Omental fat pad (tissue), 4 donors: ENCODE results near the gene NFIA. TPM values are rescaled to one million over a fixed set of nuclear protein-coding genes. Genes with fewer than 3 reads are reported as not detected.

Source experiments
- ATAC-seq: fragments of 150-250 bp; one replicate; pipeline ENCODE4 v1.9.1; 2016; ENCODE audit warnings: mild to moderate bottlenecking, moderate library complexity; ENCODE audit not compliant: low FRiP score
- DNase-seq: peaks from one replicate; pipeline ENCODE4 v3.0.0-alpha.2; 2019; ENCODE audit warnings: low spot score
- total RNA-seq, 4 donors: library from RNA; depleted of rRNA; stranded (reverse); fragments of >200 nt; gene quantifications; one replicate each; pipeline ENCODE4 v1.1.0, GENCODE V29; 2016
- TF ChIP-seq, protein P1 (sequence below), 3 donors: fragments of 450-650 bp; IDR thresholded peaks; one replicate each; pipeline ENCODE4 v1.5.1; 2016 to 2017; ENCODE audit warnings: antibody characterized with exemption in 3 of 3, mild to moderate bottlenecking in 3 of 3, moderate library complexity in 2 of 3

NFIA gene
- total RNA-seq, 4 donors from 2014 or later = 61.1 to 159 (median 77.5) TPM

DNA sequence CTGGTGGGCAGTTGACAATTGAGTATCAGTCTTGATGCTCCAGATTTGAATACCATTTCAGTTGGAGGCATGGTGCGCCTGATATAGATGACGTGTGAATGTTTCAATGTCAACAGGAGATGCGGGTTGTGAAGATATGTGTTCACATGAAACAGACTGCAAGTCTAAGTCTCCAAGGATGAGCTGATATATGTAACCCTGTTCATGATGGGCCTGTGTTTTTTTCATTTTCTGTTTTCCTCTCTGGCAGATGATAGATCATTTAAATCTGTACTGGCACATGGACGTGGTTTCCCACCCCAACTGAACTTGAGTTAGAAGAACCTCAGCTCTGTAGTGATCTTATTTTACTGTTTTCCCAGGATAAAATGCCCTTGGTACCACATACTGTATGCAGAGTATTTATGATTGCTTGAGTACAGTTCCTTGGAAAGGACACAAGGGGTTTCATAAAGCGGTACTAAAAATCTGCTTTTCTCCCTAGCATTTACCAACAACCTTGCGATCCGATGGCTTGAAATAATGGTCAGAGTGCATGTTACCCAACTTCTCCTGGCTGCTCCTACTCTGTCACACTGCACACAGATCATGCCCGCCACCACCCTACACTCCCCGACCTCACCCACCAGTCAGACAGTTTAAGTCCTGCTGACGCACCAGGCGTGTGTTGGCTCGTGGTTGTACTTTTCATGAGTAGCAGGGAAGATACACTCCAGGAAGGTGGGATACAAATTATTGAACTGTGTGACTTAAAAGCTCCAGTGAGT lies 131.1 kb downstream of the NFIA start:
- DNase-seq (no peak), ATAC-seq (no peak)
- TF ChIP-seq, protein P1, sequence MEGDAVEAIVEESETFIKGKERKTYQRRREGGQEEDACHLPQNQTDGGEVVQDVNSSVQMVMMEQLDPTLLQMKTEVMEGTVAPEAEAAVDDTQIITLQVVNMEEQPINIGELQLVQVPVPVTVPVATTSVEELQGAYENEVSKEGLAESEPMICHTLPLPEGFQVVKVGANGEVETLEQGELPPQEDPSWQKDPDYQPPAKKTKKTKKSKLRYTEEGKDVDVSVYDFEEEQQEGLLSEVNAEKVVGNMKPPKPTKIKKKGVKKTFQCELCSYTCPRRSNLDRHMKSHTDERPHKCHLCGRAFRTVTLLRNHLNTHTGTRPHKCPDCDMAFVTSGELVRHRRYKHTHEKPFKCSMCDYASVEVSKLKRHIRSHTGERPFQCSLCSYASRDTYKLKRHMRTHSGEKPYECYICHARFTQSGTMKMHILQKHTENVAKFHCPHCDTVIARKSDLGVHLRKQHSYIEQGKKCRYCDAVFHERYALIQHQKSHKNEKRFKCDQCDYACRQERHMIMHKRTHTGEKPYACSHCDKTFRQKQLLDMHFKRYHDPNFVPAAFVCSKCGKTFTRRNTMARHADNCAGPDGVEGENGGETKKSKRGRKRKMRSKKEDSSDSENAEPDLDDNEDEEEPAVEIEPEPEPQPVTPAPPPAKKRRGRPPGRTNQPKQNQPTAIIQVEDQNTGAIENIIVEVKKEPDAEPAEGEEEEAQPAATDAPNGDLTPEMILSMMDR (IDR thresholded peaks at IDR 0.05) = no peak

DNA sequence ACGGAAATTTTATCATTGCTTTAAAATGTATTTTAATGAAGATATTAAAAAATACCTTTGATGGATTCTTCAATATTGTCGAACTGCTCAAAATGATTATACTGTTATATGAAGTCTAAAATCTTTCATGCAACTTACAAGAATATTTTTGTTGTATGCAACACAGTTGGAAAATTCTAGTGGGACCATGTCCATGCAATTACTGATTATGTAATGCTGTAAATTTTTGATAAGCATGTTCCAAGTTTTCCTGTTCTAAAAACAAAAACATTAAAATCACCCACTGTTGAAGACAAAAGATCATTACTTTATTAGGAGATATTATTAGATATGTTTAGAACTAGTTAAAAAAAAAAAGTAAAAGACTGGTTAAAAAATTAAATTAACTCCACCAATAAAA lies 132.8 kb downstream of the NFIA start:
- TF ChIP-seq, protein P1 (IDR thresholded peaks at IDR 0.05) = no peak
- DNase-seq (no peak), ATAC-seq (no peak)

DNA sequence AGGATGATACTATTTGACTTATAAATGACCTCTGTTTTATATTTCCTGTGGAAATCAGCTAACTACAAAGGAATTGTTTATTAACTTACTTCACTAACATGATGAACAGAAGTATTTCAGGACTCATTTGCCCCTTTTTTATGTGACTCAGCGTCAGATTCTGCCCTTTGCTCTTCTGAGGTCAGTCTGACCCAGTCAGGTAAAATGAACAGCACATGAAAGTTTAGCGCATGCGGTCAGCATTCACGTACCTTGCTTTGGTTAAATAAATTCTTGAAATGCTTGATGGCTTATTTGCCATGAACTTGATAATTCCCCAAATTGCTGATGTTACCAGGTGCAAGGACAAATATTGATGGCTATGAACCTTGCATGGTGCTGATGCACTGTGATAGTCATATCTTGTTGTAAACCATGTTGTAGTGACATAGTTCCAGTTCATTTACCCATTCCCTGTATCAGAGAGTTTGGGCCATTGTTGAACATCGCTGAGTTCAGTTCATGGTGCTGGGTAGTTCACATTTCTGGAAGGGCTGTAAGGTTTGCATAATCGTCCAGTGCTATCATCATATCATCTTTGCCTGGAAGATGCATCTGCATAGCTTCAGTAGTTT lies 133.4 kb downstream of the NFIA start:
- TF ChIP-seq, protein P1 (IDR thresholded peaks at IDR 0.05) = no peak
- no peak for DNase-seq
- ATAC-seq = no peak

DNA sequence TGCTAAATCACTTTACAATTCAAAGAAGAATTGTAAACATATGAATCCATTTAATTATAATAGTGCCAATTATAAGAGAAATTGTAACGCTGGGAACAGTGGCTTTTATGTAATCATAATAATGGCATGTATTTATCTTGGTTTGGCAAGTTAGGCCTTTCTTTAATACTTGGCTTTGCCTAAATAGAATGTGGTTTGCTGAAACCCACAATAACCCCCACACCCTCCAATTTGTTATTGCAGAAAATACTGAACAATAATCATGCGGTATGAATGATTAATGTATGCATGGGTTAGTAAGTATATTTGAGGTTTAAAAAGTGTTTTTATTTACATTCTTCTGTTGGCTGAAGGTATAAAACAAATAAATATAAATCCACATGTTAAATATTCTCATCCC lies 138.2 kb downstream of the NFIA start:
- TF ChIP-seq, protein P1 (IDR thresholded peaks at IDR 0.05) = no peak
- ATAC-seq (no peak), DNase-seq (no peak)

DNA sequence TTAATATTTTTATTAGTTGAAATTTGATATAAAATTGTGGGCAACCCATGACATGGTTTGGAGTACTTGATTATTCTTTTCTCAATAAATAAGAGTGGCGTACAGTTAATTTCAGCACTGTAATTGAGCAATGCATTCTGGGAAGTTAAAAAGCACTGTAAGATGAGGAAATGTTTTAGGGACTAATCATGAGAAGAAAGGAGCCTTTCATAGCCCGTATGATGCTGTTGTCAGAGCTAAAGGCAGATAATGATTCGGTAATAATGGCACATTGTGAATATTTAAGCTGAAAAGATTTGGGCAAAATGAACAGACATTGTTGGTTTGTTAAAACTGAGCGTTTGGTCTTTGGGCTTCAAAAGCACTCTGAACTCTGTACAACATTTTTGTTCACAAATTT lies 139.3 kb downstream of the NFIA start:
- TF ChIP-seq, protein P1 (IDR thresholded peaks at IDR 0.05) = no peak
- ATAC-seq = no peak

DNA sequence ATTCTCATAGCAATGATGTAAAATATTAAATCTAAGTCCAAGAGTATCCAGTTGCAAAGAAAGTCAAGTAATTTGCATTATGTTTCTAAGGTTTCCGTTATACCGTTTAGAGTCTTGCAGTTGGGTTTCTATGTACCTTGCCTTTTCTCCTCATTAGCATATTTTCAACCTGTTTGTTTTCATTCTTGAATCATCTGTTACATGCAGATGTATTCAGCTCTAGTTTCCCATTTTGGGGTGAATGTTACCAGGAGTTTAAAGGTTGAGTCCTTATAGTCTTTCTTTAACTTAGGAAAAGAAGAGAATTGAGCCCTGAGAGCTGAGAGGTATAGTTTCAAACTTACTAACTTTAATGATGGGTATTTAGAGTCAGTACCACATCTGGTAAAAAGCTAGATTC lies 139.9 kb downstream of the NFIA start:
- TF ChIP-seq, protein P1 (IDR thresholded peaks at IDR 0.05) = no peak
- ATAC-seq = no peak

More for the DNA sequence above, 139.3 kb downstream of the NFIA start:
- no peak for DNase-seq

DNA sequence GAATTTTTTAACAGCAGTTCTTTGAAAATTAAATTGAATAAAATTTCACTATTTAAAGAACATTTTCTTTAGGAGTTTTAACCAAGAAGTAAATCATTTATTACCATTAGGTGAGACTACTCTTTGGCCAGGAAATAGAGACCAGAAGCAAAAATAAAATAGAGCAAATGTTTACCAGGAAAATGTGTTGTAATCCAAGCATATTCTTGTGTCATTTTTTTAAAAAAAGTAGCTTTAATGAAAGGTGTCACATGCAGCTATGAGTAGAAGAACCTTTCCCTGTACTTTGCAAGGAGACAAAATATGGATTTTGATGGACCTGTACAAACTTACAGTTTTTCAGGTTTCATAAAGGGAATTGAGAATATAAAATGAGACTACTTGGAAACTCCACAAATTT lies 140.8 kb downstream of the NFIA start:
- ATAC-seq (no peak), DNase-seq (no peak)
- TF ChIP-seq, protein P1 (IDR thresholded peaks at IDR 0.05) = no peak

More for the DNA sequence above, 139.9 kb downstream of the NFIA start:
- no peak for DNase-seq
